SK-N-MC (cell line): ENCODE results near the gene MYOF.
"Not testable (repeated sequence)": the region's sequence is repeated elsewhere in the genome, so short reads cannot be mapped to it uniquely, and the experiment has no call there.

ENCODE experiments used
- DNase-seq: peaks from one replicate; pipeline ENCODE4 v3.0.0-alpha.2; 2011; ENCODE audit warnings: low read depth, low spot score
- H3K27ac ChIP-seq: fragments of 200-600 bp; sonication (generic); 2 replicates; pipeline ENCODE4 v1.5.1; 2016; ENCODE audit warnings: mixed run types
- H3K36me3 ChIP-seq: fragments of 200-600 bp; sonication (generic); 2 replicates; pipeline ENCODE4 v1.6.1; 2017; ENCODE audit warnings: antibody characterized with exemption, low read length, mixed read lengths; ENCODE audit not compliant: insufficient read depth
- H3K4me3 ChIP-seq: fragments of 200-600 bp; sonication (generic); 2 replicates; pipeline ENCODE4 v1.5.1; 2016
- H3K9ac ChIP-seq: fragments of 200-600 bp; sonication (generic); 2 replicates; pipeline ENCODE4 v1.8.0; 2017; ENCODE audit warnings: mixed run types, mixed read lengths; ENCODE audit not compliant: insufficient read length
- H3K9me3 ChIP-seq: fragments of 200-600 bp; sonication (generic); 2 replicates; pipeline ENCODE4 v1.6.1; 2017; ENCODE audit warnings: low read depth, mild to moderate bottlenecking, antibody characterized with exemption, low read length, moderate library complexity, mixed read lengths
- EZH2 ChIP-seq: fragments of 200-600 bp; sonication (generic); IDR thresholded peaks from one replicate; pipeline ENCODE4 v1.6.1; 2017; ENCODE audit warnings: antibody characterized with exemption
- FOXP2 ChIP-seq: optimal IDR thresholded peaks from 2 replicates; pipeline ENCODE3; 2011; ENCODE audit warnings: mild to moderate bottlenecking, moderate library complexity; ENCODE audit not compliant: insufficient read depth; ENCODE audit errors: extremely low read length, control extremely low read depth
- POLR2AphosphoS5 ChIP-seq: IDR thresholded peaks from 2 replicates; pipeline ENCODE4 v1.6.1; 2012; ENCODE audit warnings: mild to moderate bottlenecking, low read depth, low read length, borderline replicate concordance

MYOF gene

DNA sequence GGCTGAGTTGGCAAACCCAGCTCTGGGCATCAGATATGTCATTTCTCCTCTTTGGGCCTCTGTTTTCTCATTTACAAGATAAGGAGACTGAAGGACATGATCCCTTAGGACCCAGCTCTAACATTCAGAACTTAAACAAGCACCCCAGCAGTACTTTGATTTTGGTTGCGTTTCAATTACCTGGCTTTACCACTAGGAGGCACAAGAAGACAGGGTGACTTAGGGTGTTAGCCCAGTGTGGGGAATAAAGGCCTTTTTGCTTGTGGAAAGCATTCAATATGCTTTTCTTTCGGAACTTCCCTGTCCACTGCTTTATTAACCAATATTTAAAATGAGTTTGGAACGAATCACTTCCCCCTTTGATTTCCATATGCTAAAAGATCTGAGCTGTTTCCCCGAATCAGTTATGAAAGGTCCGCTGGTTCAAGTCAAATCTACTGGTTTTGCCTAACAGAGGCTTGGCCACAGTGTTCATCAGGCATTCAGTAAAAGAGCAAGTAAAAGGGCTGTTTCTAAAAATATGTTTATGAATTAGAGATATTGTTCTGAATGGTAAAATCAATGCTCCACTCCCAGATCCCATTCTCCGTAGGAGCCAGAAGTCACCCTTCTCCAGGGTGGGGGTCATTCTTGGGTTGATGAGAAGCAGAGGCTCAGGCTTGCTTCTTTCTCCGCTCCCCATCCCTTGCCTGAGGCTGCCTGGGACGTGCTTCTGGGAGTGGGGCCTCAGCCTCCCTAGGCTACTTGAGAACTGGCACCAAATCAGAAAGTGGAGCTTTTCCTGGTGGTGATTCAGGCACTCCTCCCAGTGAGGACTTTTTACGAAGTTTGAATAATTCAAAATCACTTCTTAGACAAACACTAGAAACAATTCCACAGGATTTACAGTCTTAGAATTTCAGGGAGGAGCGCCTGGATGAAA lies 105.5 kb downstream of the MYOF start:
- no peak for TF ChIP-seq POLR2AphosphoS5
- no peak for TF ChIP-seq FOXP2
- no peak for TF ChIP-seq EZH2
- Histone ChIP-seq H3K9me3 (no peaks in the 10 kb centered on the region), H3K36me3 (no peaks in the 10 kb centered on the region), H3K27ac (no peak overlapping the region), H3K4me3 (peak overlapping the region; percentile 22; the same call in 1 of the 2 replicates), H3K9ac (no peak overlapping the region)
- no peak for DNase-seq

DNA sequence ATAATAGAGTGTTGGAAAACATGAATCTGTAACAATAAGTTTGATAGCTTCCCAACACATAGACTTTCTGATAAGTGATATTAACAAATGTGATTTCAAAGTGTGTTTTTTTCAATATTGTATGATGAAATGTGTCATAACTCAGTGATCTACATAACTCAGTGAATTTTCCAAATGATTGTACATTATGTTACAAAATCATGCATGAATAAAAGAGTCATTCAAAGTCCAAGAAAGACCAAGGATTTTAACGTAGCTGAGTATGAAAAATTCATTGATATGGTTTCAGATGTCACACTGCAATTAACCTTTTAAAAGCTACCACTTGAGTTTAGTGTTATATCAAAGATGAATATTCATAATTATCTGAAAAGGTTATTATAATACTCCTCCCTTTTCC lies 111.2 kb downstream of the MYOF start:
- TF ChIP-seq POLR2AphosphoS5 (no peak), EZH2 (no peak), FOXP2 (no peak)
- Histone ChIP-seq H3K9me3 (no peaks in the 10 kb centered on the region), H3K4me3 (no peak overlapping the region), H3K9ac (no peak overlapping the region), H3K36me3 (no peaks in the 10 kb centered on the region), H3K27ac (no peak overlapping the region)
- DNase-seq: no peak

DNA sequence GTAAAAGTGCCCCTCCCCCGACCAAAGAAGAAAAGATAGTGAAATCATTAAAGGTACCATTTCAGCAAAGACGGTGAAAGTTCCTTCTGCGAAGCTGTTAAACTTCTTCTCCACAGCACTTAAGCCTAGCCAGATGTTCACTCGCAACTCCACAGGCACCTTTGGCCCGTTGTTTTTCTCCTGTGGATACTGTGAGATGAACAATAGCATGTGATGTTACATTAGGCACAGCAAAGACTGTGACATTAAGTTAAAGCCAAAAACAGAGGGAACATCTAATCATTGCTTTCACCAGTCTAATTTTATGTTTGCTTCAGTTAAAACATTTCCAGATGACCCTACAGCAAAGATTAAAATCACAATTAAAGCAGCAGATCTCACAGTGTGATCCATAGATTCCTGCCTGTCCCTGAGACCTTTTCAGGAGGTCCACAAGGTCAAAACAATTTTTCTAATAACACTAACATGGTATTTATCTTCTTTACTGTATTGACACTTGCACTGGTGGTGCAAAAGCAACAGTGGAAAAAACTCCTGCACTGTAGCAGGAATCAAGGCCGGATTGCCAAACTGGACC lies 112.5 kb downstream of the MYOF start:
- Histone ChIP-seq H3K9ac (no peak overlapping the region), H3K36me3 (no peaks in the 10 kb centered on the region), H3K4me3 (no peak overlapping the region), H3K9me3 (no peaks in the 10 kb centered on the region), H3K27ac (no peak overlapping the region)
- no peak for DNase-seq
- TF ChIP-seq POLR2AphosphoS5 (no peak), FOXP2 (no peak), EZH2 (no peak)

DNA sequence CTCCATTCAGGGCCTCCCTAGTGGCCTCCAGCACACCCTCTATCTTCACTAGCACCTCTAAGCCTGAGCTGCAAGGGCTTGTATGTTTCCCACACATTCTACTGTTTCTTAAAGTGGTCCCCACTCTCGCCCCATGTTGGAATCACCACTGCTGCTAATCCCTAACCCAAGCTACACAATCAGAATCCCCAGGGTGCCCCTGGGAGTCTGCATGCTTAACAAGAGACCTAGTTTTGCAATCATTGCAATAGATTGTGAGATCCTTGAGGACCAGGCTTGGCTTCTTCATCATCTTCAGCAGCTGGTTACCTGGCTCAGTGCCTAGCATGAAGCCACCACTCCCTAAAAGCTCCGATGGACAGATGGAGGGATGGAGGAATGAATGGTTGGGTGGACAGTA lies 113.9 kb downstream of the MYOF start:
- no peak overlapping the region for H3K9ac ChIP-seq
- H3K27ac ChIP-seq: no peak overlapping the region
- no peaks in the 10 kb centered on the region for H3K9me3 ChIP-seq
- no peaks in the 10 kb centered on the region for H3K36me3 ChIP-seq
- no peak for DNase-seq
- TF ChIP-seq EZH2: no peak
- no peak for TF ChIP-seq FOXP2
- no peak for TF ChIP-seq POLR2AphosphoS5
- H3K4me3 ChIP-seq: no peak overlapping the region

DNA sequence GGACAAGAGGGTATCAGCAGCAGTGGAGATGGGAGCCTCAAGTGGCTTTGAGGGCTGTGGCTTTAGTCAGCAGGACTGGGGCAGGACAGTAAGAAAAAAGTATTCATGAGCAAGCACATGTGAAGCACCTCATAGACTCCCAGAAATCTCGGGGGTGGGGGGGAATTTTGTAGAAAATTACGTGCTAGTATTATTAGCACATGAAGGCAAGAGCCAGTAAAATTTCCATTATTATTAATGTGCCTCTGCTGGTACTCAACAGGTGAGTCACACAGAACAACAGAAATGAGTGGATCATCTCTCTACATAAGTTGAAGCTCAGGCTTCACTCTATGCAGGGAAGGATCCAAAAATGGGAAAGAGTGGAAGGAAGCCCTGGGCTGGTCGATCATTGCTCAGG lies 114.5 kb downstream of the MYOF start:
- DNase-seq: no peak
- TF ChIP-seq POLR2AphosphoS5: no peak
- Histone ChIP-seq H3K4me3 (no peak overlapping the region), H3K27ac (no peak overlapping the region), H3K36me3 (no peaks in the 10 kb centered on the region), H3K9me3 (no peaks in the 10 kb centered on the region), H3K9ac (no peak overlapping the region)

DNA sequence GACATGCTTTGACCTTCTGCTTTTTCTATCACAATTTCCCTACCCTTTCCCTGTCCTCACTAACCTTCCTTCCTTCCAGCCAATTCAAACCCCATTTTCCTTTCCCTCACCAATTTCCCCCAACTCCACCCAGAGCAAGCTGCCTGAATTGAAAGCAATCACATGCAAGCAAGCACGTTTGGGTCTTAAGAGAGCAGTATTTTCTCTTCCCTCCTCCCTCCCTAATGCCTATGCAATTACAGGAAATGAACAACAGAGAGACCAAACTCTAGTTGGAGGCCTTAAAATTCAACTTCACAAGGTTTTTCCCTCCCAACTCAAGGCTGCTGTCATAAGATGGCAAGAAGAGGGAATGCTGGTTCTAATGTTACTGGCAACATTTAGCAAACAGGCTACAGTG lies 117.2 kb downstream of the MYOF start:
- TF ChIP-seq POLR2AphosphoS5 (no peak), FOXP2 (no peak), EZH2 (no peak)
- Histone ChIP-seq H3K36me3 (no peaks in the 10 kb centered on the region), H3K9ac (no peak overlapping the region), H3K27ac (no peak overlapping the region), H3K4me3 (no peak overlapping the region), H3K9me3 (no peaks in the 10 kb centered on the region)
- no peak for DNase-seq

DNA sequence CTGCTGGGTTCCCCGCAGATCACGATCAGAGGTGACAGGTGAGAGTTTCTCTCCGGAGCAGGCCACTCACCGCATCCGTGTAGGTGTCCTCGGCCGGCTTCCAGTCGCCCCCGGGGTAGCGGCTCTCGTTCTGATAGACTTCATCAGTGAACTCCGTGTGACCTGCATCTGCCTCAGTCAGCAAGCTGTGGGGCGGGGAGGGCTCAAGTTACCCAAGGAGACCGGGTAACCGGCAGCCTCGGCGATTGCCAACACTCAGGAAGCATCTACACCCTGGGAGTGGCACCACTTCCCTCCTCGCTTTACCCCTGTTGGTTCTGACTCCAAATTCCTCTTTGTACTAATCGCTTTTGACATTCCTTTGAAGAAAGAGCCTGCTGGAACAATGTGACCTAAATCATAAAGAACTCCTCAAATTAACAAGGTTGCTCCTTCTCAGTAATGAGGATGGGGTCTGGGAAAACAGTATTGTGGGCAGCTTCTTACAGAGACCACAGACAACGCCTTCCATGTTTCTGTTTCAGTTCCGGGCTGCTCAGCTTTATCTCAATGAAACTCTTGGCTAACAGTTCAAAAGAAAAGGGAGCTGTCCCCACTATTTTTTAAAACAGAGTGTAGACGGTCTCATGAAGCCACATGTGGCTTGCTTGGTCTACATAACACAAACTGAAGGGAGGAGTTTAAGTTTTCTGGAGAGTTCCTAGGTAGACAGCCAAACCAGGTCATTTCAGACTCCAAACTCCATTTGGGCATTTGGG lies 118.1 kb downstream of the MYOF start:
- no peak for TF ChIP-seq EZH2
- TF ChIP-seq POLR2AphosphoS5: no peak
- no peak for DNase-seq
- H3K9ac ChIP-seq: no peak overlapping the region
- H3K27ac ChIP-seq: no peak overlapping the region
- no peak overlapping the region for H3K4me3 ChIP-seq
- no peaks in the 10 kb centered on the region for H3K36me3 ChIP-seq
- H3K9me3 ChIP-seq: no peaks in the 10 kb centered on the region

DNA sequence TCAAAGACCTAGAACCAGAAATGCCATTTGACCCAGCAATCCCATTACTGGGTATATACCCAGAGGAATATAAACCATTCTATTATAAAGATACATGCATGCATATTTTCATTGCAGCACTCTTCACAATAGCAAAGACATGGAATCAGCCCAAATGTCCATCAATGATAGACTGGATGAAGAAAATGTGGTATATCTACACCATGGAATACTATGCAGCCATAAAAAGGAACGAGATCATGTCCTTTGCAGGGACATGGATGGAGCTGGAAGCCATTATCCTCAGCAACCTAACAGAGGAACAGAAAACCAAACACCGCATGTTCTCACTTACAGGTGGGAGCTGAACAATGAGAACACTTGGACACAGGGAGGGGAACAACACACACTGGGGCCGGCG lies 123.7 kb downstream of the MYOF start:
- not testable (repeated sequence) for H3K9me3 ChIP-seq, H3K27ac ChIP-seq, H3K36me3 ChIP-seq, H3K9ac ChIP-seq, H3K4me3 ChIP-seq, DNase-seq

DNA sequence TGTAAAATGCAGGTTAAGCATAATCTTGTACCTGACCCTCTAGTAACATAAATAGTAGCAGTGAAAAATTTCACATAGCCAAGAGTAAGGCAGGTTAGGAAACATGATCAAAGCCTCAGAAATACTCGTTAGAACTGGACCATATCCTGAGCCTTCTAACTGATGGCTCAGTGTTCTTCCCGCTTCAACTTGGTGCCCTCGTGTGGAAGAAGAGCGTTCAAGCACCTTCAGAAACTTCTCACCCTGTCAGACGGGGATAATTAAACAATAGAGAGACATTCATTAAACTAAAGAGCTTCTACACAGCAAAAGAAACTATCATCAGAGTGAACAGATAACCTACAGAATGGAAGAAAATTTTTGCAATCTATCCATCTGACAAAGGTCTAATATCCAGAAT lies 124.5 kb downstream of the MYOF start:
- Histone ChIP-seq H3K36me3 (no peaks in the 10 kb centered on the region), H3K9ac (no peak overlapping the region), H3K27ac (no peak overlapping the region), H3K9me3 (no peaks in the 10 kb centered on the region), H3K4me3 (no peak overlapping the region)
- TF ChIP-seq FOXP2: no peak
- no peak for TF ChIP-seq POLR2AphosphoS5
- no peak for TF ChIP-seq EZH2
- no peak for DNase-seq
